ENCODE results near the gene PCNX2. TPM values are rescaled to one million over a fixed set of nuclear protein-coding genes. Genes with fewer than 3 reads are reported as not detected.

The PCNX2 gene
- total and polyA plus RNA-seq, 2 of the 13 experiments (the other 11 are each of a cell fraction or from before 2014, with no cell fraction given) = 0.11 to 0.42 TPM

DNA sequence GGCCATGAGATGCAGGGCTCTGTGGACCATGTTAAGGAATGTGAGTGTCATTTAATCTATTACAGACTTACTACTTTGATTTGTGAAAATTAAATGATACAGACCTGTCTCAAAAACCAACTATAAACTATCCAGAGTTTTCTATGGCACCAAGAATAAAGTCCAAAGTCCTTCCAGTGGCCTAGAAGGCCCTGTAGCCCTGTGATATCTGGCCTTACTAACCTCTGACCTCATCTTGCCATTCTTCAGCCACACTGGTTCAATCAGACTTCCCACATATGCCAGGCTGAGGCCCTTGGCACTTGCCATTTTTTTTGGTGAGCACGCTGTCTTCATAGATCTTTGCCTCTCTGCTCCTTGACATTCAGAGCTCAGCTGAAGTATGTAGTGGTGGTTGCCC lies 337.5 kb downstream of the PCNX2 start:
- peaks cover 5 to 24% of the 10 kb centered on the region in 2 experiments for H3K36me3 ChIP-seq (replicated peaks in 1 of 2; ENCODE audit: control insufficient read depth in 1 of 2, insufficient read depth in 2 of 2, low read length in 2 of 2)
- no TSS peak for BruUV-seq (replicated peaks)
- no peaks in the 10 kb centered on the region for H4K20me1 ChIP-seq (ENCODE audit: insufficient read depth, low read length)
- no peaks in the 10 kb centered on the region for H3K27me3 ChIP-seq (ENCODE audit: control insufficient read depth in 1 of 2, insufficient read depth in 2 of 2, low read length in 2 of 2)
- FAIRE-seq (no peak), DNase-seq (ENCODE audit: low spot score) (no peak), ATAC-seq (no peak)
- H2AFZ ChIP-seq (ENCODE audit: low read length) = no peak overlapping the region
- H3K9ac ChIP-seq (ENCODE audit: insufficient read depth, low read depth, low read length) = no peak overlapping the region
- in situ Hi-C loops (cut with HindIII; ENCODE audit: extremely low pct_ligation_motif_present, low pct_unique_long_range_greater_than_20kb) = loop anchor here (25.0 kb wide), 1 partner anchor 1096 kb away; no protein-coding TSS in a partner anchor
- ChIA-PET CTCF (ENCODE audit: low intra/inter-chr PET ratio, low total read pairs) (no interaction called here), POLR2A (no interaction called here)
- peaks cover 14% of the 10 kb centered on the region for H3K79me2 ChIP-seq (ENCODE audit: insufficient read depth, low read length)
- H3K9me3 ChIP-seq (ENCODE audit: low read length) = no peaks in the 10 kb centered on the region
- WGBS (ENCODE audit: low lambda C conversion rate) = 100% methylated on average over 1 of the region's 1 CpG
- intact Hi-C loops (cut with micrococcal nuclease; ENCODE audit: unreplicated experiment) = loop anchor here (10.0 kb wide), 1 partner anchor 323 kb away; the partner anchor contains the start of gene SIPA1L2
- no peak overlapping the region for H3K4me3 ChIP-seq (replicated peaks in 1 of 3; ENCODE audit: insufficient read depth in 1 of 3, low read depth in 2 of 3, low read length in 3 of 3)
- peaks cover 3% of the 10 kb centered on the region for H3K4me1 ChIP-seq (ENCODE audit: insufficient read depth, low read length)
- no peak for TF ChIP-seq NCOR1 (IDR thresholded peaks at IDR 0.05; ENCODE audit: borderline replicate concordance, low read length)
- no peak for TF ChIP-seq ZNF839 (CRISPR knock-in tag; IDR thresholded peaks at IDR 0.05; ENCODE audit: borderline replicate concordance)
- TF ChIP-seq ZNF407 (CRISPR knock-in tag; IDR thresholded peaks at IDR 0.05; ENCODE audit: not compliant biosample characterization) = no peak
- no peak for TF ChIP-seq ZNF230 (CRISPR knock-in tag; IDR thresholded peaks at IDR 0.05)
- no peak for TF ChIP-seq ZFP36L2 (CRISPR knock-in tag; IDR thresholded peaks at IDR 0.05)
- no peak for TF ChIP-seq AGO1 (IDR thresholded peaks at IDR 0.05; ENCODE audit: low read depth, low read length, poor library complexity, severe bottlenecking)
- TF ChIP-seq CAMTA2 (CRISPR knock-in tag; IDR thresholded peaks at IDR 0.05; ENCODE audit: borderline replicate concordance) = no peak
- no peak for TF ChIP-seq ZNF121 (CRISPR knock-in tag; IDR thresholded peaks at IDR 0.05)
- TF ChIP-seq ATRX (CRISPR knock-in tag; IDR thresholded peaks at IDR 0.05; ENCODE audit: borderline replicate concordance) = no peak
- H3K4me2 ChIP-seq (ENCODE audit: low read depth, low read length) = no peak overlapping the region
- H3K27ac ChIP-seq (ENCODE audit: extremely low read length, insufficient read depth, low read length) = no peak overlapping the region
